Lung (tissue), 12 donors: ENCODE measurements around the gene ANKLE1. TPM values are rescaled to one million over a fixed set of nuclear protein-coding genes. Genes with fewer than 3 reads are reported as not detected.

Experiments used
- ATAC-seq: fragments of 200-7000 bp; cut with Tn5 transposase; one replicate; pipeline ENCODE4 v1.9.1; 2020; ENCODE audit warnings: moderate number of reproducible peaks; ENCODE audit not compliant: insufficient read depth, low FRiP score
- DNase-seq, 3 donors: peaks; one replicate each; pipeline ENCODE4 v3.0.0-alpha.2; 2013 to 2017
- H3K27ac ChIP-seq, 2 donors: one replicate each; pipeline ENCODE4 v1.5.1; 2013; ENCODE audit warnings: mild to moderate bottlenecking in 2 of 2, moderate library complexity in 2 of 2, control low read depth in 1 of 2, inconsistent platforms in 1 of 2, low read depth in 1 of 2, low read length in 1 of 2
- H3K27me3 ChIP-seq, 3 donors: one replicate each; pipeline ENCODE4 v1.5.1; 2013; ENCODE audit warnings: low read length in 2 of 3; ENCODE audit not compliant: control insufficient read depth in 3 of 3, insufficient read depth in 3 of 3
- H3K36me3 ChIP-seq, 4 donors: one replicate each; pipeline ENCODE4 v1.5.1; 2013; ENCODE audit warnings: low read length in 4 of 4, mild to moderate bottlenecking in 1 of 4, moderate library complexity in 1 of 4; ENCODE audit not compliant: control insufficient read depth in 4 of 4, insufficient read depth in 4 of 4
- H3K4me1 ChIP-seq, 5 donors: one replicate each; pipeline ENCODE4 v1.5.1; 2013; ENCODE audit warnings: low read length in 5 of 5, mild to moderate bottlenecking in 2 of 5, moderate library complexity in 1 of 5; ENCODE audit not compliant: control insufficient read depth in 5 of 5, insufficient read depth in 5 of 5
- H3K4me3 ChIP-seq: one replicate; pipeline ENCODE4 v1.5.1; 2013; ENCODE audit warnings: mild to moderate bottlenecking, control low read depth, moderate library complexity
- H3K9ac ChIP-seq, 2 donors: one replicate each; pipeline ENCODE4 v1.5.1; 2013; ENCODE audit warnings: low read length in 2 of 2, control low read depth in 1 of 2; ENCODE audit not compliant: insufficient read depth in 1 of 2
- H3K9me3 ChIP-seq, 4 donors: one replicate each; pipeline ENCODE4 v1.5.1; 2013; ENCODE audit warnings: low read length in 3 of 4, mild to moderate bottlenecking in 1 of 4, moderate library complexity in 1 of 4; ENCODE audit not compliant: control insufficient read depth in 4 of 4, insufficient read depth in 3 of 4
- CTCF ChIP-seq: IDR thresholded peaks from 2 replicates; pipeline ENCODE4 v1.5.1; 2012; ENCODE audit warnings: mild to moderate bottlenecking; ENCODE audit errors: control extremely low read depth, extremely low read depth
- WGBS, 2 donors: extraction: QIAGEN DNeasy Blood & Tissue Kit; methylation state at CpG; one replicate each; pipeline ENCODE4 v1.1.7; 2013; 5-methylcytosine and 5-hydroxymethylcytosine counted together
- polyA plus RNA-seq, 2 donors: library from polyadenylated mRNA; stranded (reverse); fragments of 200-250 nt; gene quantifications; one replicate each; pipeline ENCODE4 v1.2.1, GENCODE V29; 2013
- total RNA-seq, 2 donors: library from RNA; depleted of rRNA in 1 of 2; stranded (reverse); fragments of >200 nt in 1 of 2; gene quantifications; one replicate each; pipeline ENCODE4 v1.2.1, GENCODE V29; 2014 to 2021
- donor health status: control.
- donor health status: control.
- donor health status: Bipolar disorder and iron deficiency.
- donor health status: healthy.
- donor health status: DM: yes; HTN: yes; CAD: no.

ANKLE1 gene
- total and polyA plus RNA-seq, 4 donors, result 0.43 to 1.6 (median 1.0) TPM

GRCh38 chr19:17330262-17331044 is 48.8 kb downstream of the ANKLE1 start:
- H3K4me3 ChIP-seq, result no peak overlapping the region
- H3K9me3 ChIP-seq, result no peaks in the 10 kb centered on the region
- no peak overlapping the region for H3K27ac ChIP-seq
- ATAC-seq, result no peak
- peaks cover 0 to 17% (median 8%) of the 10 kb centered on the region in 5 donors for H3K4me1 ChIP-seq
- peaks cover 0 to 7% (median 2%) of the 10 kb centered on the region in 4 donors for H3K36me3 ChIP-seq
- H3K27me3 ChIP-seq, result peaks cover 0 to 9% (median 2%) of the 10 kb centered on the region in 3 donors
- TF ChIP-seq CTCF, result no peak
- H3K9ac ChIP-seq, result no peak overlapping the region
- WGBS, 2 donors, result 95% methylated on average over 24 of the region's 24 CpGs
- DNase-seq, result no peak

- no peaks in the 10 kb centered on the region for H3K9me3 ChIP-seq
- WGBS, 2 donors, result 92 to 94% methylated on average over 13 of the region's 13 CpGs
- no peak overlapping the region for H3K27ac ChIP-seq
- H3K9ac ChIP-seq, result no peak overlapping the region
- ATAC-seq (no peak), DNase-seq (no peak)
- H3K4me3 ChIP-seq, result no peak overlapping the region
- no peak for TF ChIP-seq CTCF
- peaks cover 0 to 17% (median 8%) of the 10 kb centered on the region in 5 donors for H3K4me1 ChIP-seq
- H3K36me3 ChIP-seq, result peaks cover 0 to 5% (median 2%) of the 10 kb centered on the region in 4 donors
- peaks cover 0 to 9% (median 2%) of the 10 kb centered on the region in 3 donors for H3K27me3 ChIP-seq
Observed at GRCh38 chr19:17331045-17331558, 49.4 kb downstream of the ANKLE1 start.

- H3K27me3 ChIP-seq, result peaks cover 0 to 9% (median 2%) of the 10 kb centered on the region in 3 donors
- TF ChIP-seq CTCF, result no peak
- no peak overlapping the region for H3K9ac ChIP-seq
- DNase-seq (no peak), ATAC-seq (no peak)
- H3K4me1 ChIP-seq, result peaks cover 0 to 17% (median 8%) of the 10 kb centered on the region in 5 donors
- 92 to 96% methylated on average over 8 of the region's 8 CpGs for WGBS, 2 donors
- H3K4me3 ChIP-seq, result no peak overlapping the region
- H3K9me3 ChIP-seq, result no peaks in the 10 kb centered on the region
- no peak overlapping the region for H3K27ac ChIP-seq
- peaks cover 0 to 5% (median 2%) of the 10 kb centered on the region in 4 donors for H3K36me3 ChIP-seq
Observed at GRCh38 chr19:17332360-17332676, 50.6 kb downstream of the ANKLE1 start.
